Skin epidermis (tissue), 12 donors: ENCODE results near the gene METTL26.

Source experiments
- H3K27ac ChIP-seq, 21 experiments: fragments of 200-600 bp; sonication (generic) in 11 of 21; one replicate each; pipeline ENCODE4 v1.5.0; 2020; ENCODE audit warnings: mild to moderate bottlenecking in 3 of 21, inconsistent platforms in 2 of 21, moderate library complexity in 2 of 21
- H3K4me3 ChIP-seq, 7 experiments: fragments of 200-600 bp; sonication (generic) in 2 of 7; one replicate each; pipeline ENCODE4 v1.5.0; 2020; ENCODE audit warnings: inconsistent platforms in 2 of 7, mild to moderate bottlenecking in 2 of 7, moderate library complexity in 1 of 7

Gene METTL26

GRCh38 chr16:661184-661821, 25.2 kb upstream of the METTL26 start:
- no peak overlapping the region for H3K4me3 ChIP-seq
- H3K27ac ChIP-seq, result peak overlapping the region in 5 of 21 experiments; percentile 30 to 69 (median 42)

GRCh38 chr16:660459-661183, 24.5 kb upstream of the METTL26 start:
- peak overlapping the region in 6 of 21 experiments; percentile 8 to 69 (median 50) for H3K27ac ChIP-seq
- no peak overlapping the region for H3K4me3 ChIP-seq

- no peak overlapping the region for H3K4me3 ChIP-seq
- peak overlapping the region in 5 of 21 experiments; percentile 8 to 52 (median 37) for H3K27ac ChIP-seq
Observed at GRCh38 chr16:660132-660458, 24.0 kb upstream of the METTL26 start.

GRCh38 chr16:659618-660017, 23.5 kb upstream of the METTL26 start:
- Histone ChIP-seq H3K4me3 (no peak overlapping the region), H3K27ac (peak overlapping the region in 1 of 21 experiments; percentile 50)

GRCh38 chr16:658679-659571, 22.8 kb upstream of the METTL26 start:
- H3K27ac ChIP-seq, result no peak overlapping the region
- H3K4me3 ChIP-seq, result no peak overlapping the region

GRCh38 chr16:657487-657886, 21.4 kb upstream of the METTL26 start:
- Histone ChIP-seq H3K27ac (no peak overlapping the region), H3K4me3 (no peak overlapping the region)

- Histone ChIP-seq H3K4me3 (no peak overlapping the region), H3K27ac (no peak overlapping the region)
Observed at GRCh38 chr16:654034-654433, 17.9 kb upstream of the METTL26 start.

GRCh38 chr16:652454-653305, 16.6 kb upstream of the METTL26 start:
- Histone ChIP-seq H3K4me3 (no peak overlapping the region), H3K27ac (no peak overlapping the region)

GRCh38 chr16:651844-652243, 15.7 kb upstream of the METTL26 start:
- Histone ChIP-seq H3K27ac (no peak overlapping the region), H3K4me3 (no peak overlapping the region)

- H3K4me3 ChIP-seq, result peak overlapping the region; percentile 53 to 86 (median 68)
- peak overlapping the region; percentile 34 to 96 (median 90) for H3K27ac ChIP-seq
Observed at GRCh38 chr16:649631-650030, 13.5 kb upstream of the METTL26 start.

- Histone ChIP-seq H3K4me3 (peak within 1 kb of the TSS; percentile 53 to 86 (median 68)), H3K27ac (peak within 1 kb of the TSS; percentile 60 to 96 (median 90))
Observed at GRCh38 chr16:648781-649589, 12.9 kb upstream of the METTL26 start, which contains the start of gene WDR90. WDR90 (plus strand) TSS chr16:649365; CDS start chr16:649417, 52 bp downstream.

GRCh38 chr16:648071-648780, 12.1 kb upstream of the METTL26 start:
- H3K4me3 ChIP-seq, result peak overlapping the region; percentile 53 to 86 (median 68)
- H3K27ac ChIP-seq, result peak overlapping the region; percentile 60 to 96 (median 90)

GRCh38 chr16:647173-647902, 11.2 kb upstream of the METTL26 start:
- Histone ChIP-seq H3K27ac (peak overlapping the region in 3 of 21 experiments; percentile 92 to 96 (median 96)), H3K4me3 (peak overlapping the region in 1 of 7 experiments; percentile 82)

- H3K4me3 ChIP-seq, result no peak overlapping the region
- no peak overlapping the region for H3K27ac ChIP-seq
Observed at GRCh38 chr16:646679-647172, 10.6 kb upstream of the METTL26 start.

- Histone ChIP-seq H3K4me3 (no peak overlapping the region), H3K27ac (no peak overlapping the region)
Observed at GRCh38 chr16:645852-646678, 10.0 kb upstream of the METTL26 start.

GRCh38 chr16:644556-644955, 8.5 kb upstream of the METTL26 start:
- Histone ChIP-seq H3K4me3 (no peak overlapping the region), H3K27ac (no peak overlapping the region)
